ENCODE data around the gene THEMIS. TPM values are rescaled to one million over a fixed set of nuclear protein-coding genes. Genes with fewer than 3 reads are reported as not detected.

Gene THEMIS
- total RNA-seq, 1 experiment from 2014 or later: not detected

DNA sequence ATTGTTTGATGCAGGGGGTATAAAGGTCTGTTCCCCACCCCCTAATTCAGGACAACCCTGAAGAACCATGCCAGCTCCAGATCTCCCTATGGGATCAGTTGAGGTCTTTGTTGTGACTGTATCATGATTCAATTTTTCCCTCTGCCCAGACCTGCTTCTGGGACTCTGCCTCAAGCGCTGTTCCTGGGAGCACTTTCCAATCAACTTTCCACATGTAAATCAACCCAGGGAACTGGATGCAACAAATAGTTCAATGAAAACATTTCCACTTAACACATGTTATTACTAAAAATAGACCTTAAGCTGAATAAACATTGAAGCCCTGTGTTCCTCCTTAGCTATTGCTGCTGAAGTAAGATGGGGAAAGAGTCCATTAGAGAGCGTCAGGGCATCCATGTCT is 184.4 kb downstream of the THEMIS start:
- POLR2A ChIA-PET: no interaction called here
- no peak for ATAC-seq
- TF ChIP-seq, protein P1, sequence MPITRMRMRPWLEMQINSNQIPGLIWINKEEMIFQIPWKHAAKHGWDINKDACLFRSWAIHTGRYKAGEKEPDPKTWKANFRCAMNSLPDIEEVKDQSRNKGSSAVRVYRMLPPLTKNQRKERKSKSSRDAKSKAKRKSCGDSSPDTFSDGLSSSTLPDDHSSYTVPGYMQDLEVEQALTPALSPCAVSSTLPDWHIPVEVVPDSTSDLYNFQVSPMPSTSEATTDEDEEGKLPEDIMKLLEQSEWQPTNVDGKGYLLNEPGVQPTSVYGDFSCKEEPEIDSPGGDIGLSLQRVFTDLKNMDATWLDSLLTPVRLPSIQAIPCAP (CRISPR knock-in tag; IDR thresholded peaks at IDR 0.05): no peak
- TF ChIP-seq, protein P2, sequence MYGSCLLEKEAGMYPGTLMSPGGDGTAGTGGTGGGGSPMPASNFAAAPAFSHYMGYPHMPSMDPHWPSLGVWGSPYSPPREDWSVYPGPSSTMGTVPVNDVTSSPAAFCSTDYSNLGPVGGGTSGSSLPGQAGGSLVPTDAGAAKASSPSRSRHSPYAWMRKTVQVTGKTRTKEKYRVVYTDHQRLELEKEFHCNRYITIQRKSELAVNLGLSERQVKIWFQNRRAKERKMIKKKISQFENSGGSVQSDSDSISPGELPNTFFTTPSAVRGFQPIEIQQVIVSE (CRISPR knock-in tag; IDR thresholded peaks at IDR 0.05; ENCODE audit: borderline replicate concordance): no peak
- TF ChIP-seq TP53 (CRISPR knock-in tag; IDR thresholded peaks at IDR 0.05): no peak
- no peak for TF ChIP-seq CBFB (CRISPR knock-in tag; IDR thresholded peaks at IDR 0.05; ENCODE audit: low read depth)
- TF ChIP-seq GTF2I (CRISPR knock-in tag; conservative IDR thresholded peaks at IDR 0.05): no peak
- TF ChIP-seq, protein P3, sequence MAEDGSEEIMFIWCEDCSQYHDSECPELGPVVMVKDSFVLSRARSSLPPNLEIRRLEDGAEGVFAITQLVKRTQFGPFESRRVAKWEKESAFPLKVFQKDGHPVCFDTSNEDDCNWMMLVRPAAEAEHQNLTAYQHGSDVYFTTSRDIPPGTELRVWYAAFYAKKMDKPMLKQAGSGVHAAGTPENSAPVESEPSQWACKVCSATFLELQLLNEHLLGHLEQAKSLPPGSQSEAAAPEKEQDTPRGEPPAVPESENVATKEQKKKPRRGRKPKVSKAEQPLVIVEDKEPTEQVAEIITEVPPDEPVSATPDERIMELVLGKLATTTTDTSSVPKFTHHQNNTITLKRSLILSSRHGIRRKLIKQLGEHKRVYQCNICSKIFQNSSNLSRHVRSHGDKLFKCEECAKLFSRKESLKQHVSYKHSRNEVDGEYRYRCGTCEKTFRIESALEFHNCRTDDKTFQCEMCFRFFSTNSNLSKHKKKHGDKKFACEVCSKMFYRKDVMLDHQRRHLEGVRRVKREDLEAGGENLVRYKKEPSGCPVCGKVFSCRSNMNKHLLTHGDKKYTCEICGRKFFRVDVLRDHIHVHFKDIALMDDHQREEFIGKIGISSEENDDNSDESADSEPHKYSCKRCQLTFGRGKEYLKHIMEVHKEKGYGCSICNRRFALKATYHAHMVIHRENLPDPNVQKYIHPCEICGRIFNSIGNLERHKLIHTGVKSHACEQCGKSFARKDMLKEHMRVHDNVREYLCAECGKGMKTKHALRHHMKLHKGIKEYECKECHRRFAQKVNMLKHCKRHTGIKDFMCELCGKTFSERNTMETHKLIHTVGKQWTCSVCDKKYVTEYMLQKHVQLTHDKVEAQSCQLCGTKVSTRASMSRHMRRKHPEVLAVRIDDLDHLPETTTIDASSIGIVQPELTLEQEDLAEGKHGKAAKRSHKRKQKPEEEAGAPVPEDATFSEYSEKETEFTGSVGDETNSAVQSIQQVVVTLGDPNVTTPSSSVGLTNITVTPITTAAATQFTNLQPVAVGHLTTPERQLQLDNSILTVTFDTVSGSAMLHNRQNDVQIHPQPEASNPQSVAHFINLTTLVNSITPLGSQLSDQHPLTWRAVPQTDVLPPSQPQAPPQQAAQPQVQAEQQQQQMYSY (CRISPR knock-in tag; IDR thresholded peaks at IDR 0.05): no peak
- TF ChIP-seq GRHL2 (CRISPR knock-in tag; IDR thresholded peaks at IDR 0.05; ENCODE audit: insufficient replicate concordance, severe bottlenecking): no peak
- TF ChIP-seq SMAD4 (CRISPR knock-in tag; IDR thresholded peaks at IDR 0.05): no peak
- TF ChIP-seq ZNF396 (CRISPR knock-in tag; IDR thresholded peaks at IDR 0.05; ENCODE audit: borderline replicate concordance): no peak
- no peak for TF ChIP-seq ESRRA (CRISPR knock-in tag; IDR thresholded peaks at IDR 0.05; ENCODE audit: borderline replicate concordance)
- no peak for TF ChIP-seq SOX15 (CRISPR knock-in tag; IDR thresholded peaks at IDR 0.05)
- TF ChIP-seq FOXK1 (CRISPR knock-in tag; IDR thresholded peaks at IDR 0.05): no peak
- TF ChIP-seq, protein P4, sequence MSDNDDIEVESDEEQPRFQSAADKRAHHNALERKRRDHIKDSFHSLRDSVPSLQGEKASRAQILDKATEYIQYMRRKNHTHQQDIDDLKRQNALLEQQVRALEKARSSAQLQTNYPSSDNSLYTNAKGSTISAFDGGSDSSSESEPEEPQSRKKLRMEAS (CRISPR knock-in tag; IDR thresholded peaks at IDR 0.05): no peak
- TF ChIP-seq, protein P5, sequence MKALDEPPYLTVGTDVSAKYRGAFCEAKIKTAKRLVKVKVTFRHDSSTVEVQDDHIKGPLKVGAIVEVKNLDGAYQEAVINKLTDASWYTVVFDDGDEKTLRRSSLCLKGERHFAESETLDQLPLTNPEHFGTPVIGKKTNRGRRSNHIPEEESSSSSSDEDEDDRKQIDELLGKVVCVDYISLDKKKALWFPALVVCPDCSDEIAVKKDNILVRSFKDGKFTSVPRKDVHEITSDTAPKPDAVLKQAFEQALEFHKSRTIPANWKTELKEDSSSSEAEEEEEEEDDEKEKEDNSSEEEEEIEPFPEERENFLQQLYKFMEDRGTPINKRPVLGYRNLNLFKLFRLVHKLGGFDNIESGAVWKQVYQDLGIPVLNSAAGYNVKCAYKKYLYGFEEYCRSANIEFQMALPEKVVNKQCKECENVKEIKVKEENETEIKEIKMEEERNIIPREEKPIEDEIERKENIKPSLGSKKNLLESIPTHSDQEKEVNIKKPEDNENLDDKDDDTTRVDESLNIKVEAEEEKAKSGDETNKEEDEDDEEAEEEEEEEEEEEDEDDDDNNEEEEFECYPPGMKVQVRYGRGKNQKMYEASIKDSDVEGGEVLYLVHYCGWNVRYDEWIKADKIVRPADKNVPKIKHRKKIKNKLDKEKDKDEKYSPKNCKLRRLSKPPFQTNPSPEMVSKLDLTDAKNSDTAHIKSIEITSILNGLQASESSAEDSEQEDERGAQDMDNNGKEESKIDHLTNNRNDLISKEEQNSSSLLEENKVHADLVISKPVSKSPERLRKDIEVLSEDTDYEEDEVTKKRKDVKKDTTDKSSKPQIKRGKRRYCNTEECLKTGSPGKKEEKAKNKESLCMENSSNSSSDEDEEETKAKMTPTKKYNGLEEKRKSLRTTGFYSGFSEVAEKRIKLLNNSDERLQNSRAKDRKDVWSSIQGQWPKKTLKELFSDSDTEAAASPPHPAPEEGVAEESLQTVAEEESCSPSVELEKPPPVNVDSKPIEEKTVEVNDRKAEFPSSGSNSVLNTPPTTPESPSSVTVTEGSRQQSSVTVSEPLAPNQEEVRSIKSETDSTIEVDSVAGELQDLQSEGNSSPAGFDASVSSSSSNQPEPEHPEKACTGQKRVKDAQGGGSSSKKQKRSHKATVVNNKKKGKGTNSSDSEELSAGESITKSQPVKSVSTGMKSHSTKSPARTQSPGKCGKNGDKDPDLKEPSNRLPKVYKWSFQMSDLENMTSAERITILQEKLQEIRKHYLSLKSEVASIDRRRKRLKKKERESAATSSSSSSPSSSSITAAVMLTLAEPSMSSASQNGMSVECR (CRISPR knock-in tag; IDR thresholded peaks at IDR 0.05; ENCODE audit: borderline replicate concordance): no peak
- TF ChIP-seq, protein P6, sequence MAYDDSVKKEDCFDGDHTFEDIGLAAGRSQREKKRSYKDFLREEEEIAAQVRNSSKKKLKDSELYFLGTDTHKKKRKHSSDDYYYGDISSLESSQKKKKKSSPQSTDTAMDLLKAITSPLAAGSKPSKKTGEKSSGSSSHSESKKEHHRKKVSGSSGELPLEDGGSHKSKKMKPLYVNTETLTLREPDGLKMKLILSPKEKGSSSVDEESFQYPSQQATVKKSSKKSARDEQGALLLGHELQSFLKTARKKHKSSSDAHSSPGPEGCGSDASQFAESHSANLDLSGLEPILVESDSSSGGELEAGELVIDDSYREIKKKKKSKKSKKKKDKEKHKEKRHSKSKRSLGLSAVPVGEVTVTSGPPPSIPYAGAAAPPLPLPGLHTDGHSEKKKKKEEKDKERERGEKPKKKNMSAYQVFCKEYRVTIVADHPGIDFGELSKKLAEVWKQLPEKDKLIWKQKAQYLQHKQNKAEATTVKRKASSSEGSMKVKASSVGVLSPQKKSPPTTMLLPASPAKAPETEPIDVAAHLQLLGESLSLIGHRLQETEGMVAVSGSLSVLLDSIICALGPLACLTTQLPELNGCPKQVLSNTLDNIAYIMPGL (CRISPR knock-in tag; IDR thresholded peaks at IDR 0.05): no peak
- TF ChIP-seq, protein P7, sequence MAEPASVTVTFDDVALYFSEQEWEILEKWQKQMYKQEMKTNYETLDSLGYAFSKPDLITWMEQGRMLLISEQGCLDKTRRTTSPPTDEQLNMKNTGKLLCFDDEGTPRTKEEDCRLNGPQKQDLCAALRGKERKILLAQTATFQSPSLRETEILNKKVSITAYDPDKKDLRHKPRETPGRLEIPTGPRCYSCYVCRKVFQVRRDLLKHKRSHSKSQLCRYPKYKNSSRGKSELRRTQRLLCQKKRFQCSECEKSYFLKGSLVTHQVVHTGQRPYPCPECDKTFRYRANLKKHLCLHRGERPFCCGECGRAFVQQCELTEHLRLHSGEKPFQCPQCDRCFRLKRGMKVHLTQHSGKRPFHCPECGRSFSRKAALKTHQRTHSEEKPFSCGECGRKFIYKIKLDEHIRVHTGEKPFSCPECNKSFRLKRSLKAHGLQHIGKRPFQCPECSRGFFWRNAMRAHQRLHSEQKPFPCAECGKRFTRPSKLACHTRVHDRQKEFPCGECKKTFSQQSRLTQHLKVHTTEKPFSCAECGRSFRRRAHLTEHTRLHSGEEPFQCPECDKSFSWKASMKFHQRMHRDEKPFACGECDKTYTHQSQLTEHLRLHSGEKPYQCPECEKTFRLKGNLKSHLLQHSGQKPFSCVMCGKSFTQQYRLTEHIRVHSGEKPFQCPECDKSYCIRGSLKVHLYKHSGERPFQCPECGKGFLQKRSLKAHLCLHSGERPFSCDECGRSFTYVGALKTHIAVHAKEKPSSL (CRISPR knock-in tag; conservative IDR thresholded peaks at IDR 0.05): no peak
- no peak for TF ChIP-seq JAZF1 (CRISPR knock-in tag; IDR thresholded peaks at IDR 0.05)
- TF ChIP-seq, protein P8, sequence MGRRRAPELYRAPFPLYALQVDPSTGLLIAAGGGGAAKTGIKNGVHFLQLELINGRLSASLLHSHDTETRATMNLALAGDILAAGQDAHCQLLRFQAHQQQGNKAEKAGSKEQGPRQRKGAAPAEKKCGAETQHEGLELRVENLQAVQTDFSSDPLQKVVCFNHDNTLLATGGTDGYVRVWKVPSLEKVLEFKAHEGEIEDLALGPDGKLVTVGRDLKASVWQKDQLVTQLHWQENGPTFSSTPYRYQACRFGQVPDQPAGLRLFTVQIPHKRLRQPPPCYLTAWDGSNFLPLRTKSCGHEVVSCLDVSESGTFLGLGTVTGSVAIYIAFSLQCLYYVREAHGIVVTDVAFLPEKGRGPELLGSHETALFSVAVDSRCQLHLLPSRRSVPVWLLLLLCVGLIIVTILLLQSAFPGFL (CRISPR knock-in tag; IDR thresholded peaks at IDR 0.05; ENCODE audit: borderline replicate concordance): no peak
- no peak for TF ChIP-seq TEAD4 (CRISPR knock-in tag; IDR thresholded peaks at IDR 0.05)
- Mint-ChIP-seq H3K27me3 (ENCODE audit: low read depth) (no peaks in the 10 kb centered on the region), H3K9me3 (no peaks in the 10 kb centered on the region), H3K27ac (no peak overlapping the region), H3K4me3 (no peak overlapping the region), H3K36me3 (no peaks in the 10 kb centered on the region), H3K4me1 (no peaks in the 10 kb centered on the region)
- CTCF ChIA-PET: no interaction called here
- no peak for DNase-seq (ENCODE audit: low spot score)
